Lower leg skin (tissue), 4 donors: ENCODE results near the gene ERCC6. TPM values are rescaled to one million over a fixed set of nuclear protein-coding genes. Genes with fewer than 3 reads are reported as not detected.

Source experiments
- DNase-seq, 2 donors: peaks; one replicate each; pipeline ENCODE4 v3.0.0-alpha.2; 2019; ENCODE audit warnings: low spot score in 2 of 2
- H3K4me3 ChIP-seq: fragments of 200-600 bp; sonication (generic); 2 replicates; pipeline ENCODE4 v1.5.1; 2017; ENCODE audit warnings: mild to moderate bottlenecking, low read depth; ENCODE audit not compliant: poor library complexity, severe bottlenecking
- CTCF ChIP-seq, 3 donors: fragments of 450-650 bp; IDR thresholded peaks; one replicate each; pipeline ENCODE4 v1.5.1; 2016; ENCODE audit warnings: antibody characterized with exemption in 3 of 3, mild to moderate bottlenecking in 3 of 3, moderate library complexity in 2 of 3
- POLR2A ChIP-seq, 2 donors: fragments of 450-650 bp; IDR thresholded peaks; one replicate each; pipeline ENCODE4 v1.6.1; 2016 to 2017; ENCODE audit warnings: antibody characterized with exemption in 2 of 2, mild to moderate bottlenecking in 1 of 2, moderate library complexity in 1 of 2
- WGBS, 2 donors: methylation state at CpG; one replicate each; pipeline ENCODE4 v1.1.5; 2018; 5-methylcytosine and 5-hydroxymethylcytosine counted together
- intact Hi-C: fragments of 100-400 bp; cut with DNase I; formaldehyde crosslinking; loops from one replicate; pipeline ENCODE4 v1.15.0; 2023; ENCODE audit warnings: low total_unique reads
- total RNA-seq, 4 donors: library from RNA; depleted of rRNA; stranded (reverse); fragments of >200 nt; gene quantifications; one replicate each; pipeline ENCODE4 v1.1.0, GENCODE V29; 2016

ERCC6 gene
- total RNA-seq, 4 donors from 2014 or later: 22.7 to 29.7 (median 23.6) TPM

- H3K4me3 ChIP-seq: no peak overlapping the region
- DNase-seq: no peak
- WGBS, 2 donors: 41 to 48% methylated on average over 1 of the region's 1 CpG
- TF ChIP-seq CTCF (IDR thresholded peaks at IDR 0.05): no peak
- intact Hi-C loops: no loop called here
Observed at GRCh38 chr10:49500412-49500811, 38.5 kb downstream of the ERCC6 start.

- DNase-seq: no peak
- TF ChIP-seq POLR2A (IDR thresholded peaks at IDR 0.05) (no peak), CTCF (IDR thresholded peaks at IDR 0.05) (no peak)
- H3K4me3 ChIP-seq: no peak overlapping the region
- intact Hi-C loops: no loop called here
- WGBS, 2 donors: 84 to 85% methylated on average over 5 of the region's 5 CpGs
Observed at GRCh38 chr10:49499305-49499851, 39.5 kb downstream of the ERCC6 start.

DNA sequence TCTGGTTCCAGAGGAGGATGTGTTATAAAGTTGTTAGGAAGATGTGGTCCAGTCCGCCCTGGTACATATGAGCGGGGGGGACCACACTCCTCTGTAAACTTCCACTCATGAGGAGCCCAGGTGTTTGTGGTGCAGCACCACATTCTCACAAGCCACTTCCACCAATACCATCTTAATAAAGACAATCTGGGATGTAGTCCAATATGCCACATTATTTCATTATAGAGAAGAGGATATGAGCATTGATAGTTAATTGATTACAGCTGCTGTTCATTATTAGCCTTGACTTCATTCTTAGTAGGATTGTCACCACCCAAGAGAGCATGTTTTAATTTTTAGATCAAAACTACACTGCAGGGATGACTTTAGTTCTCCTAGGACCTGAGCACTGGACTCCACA lies 40.5 kb downstream of the ERCC6 start:
- TF ChIP-seq CTCF (IDR thresholded peaks at IDR 0.05) (no peak), POLR2A (IDR thresholded peaks at IDR 0.05) (no peak)
- H3K4me3 ChIP-seq: no peak overlapping the region
- WGBS, 2 donors: 86 to 89% methylated on average over 2 of the region's 2 CpGs
- DNase-seq: no peak
- intact Hi-C loops: no loop called here

- DNase-seq: no peak
- no peak overlapping the region for H3K4me3 ChIP-seq
- TF ChIP-seq POLR2A (IDR thresholded peaks at IDR 0.05): no peak
- TF ChIP-seq CTCF (IDR thresholded peaks at IDR 0.05): no peak
- intact Hi-C loops: no loop called here
- WGBS, 2 donors: 92 to 97% methylated on average over 2 of the region's 2 CpGs
Observed at GRCh38 chr10:49497358-49497757, 41.6 kb downstream of the ERCC6 start.

GRCh38 chr10:49488056-49488717 lies 50.7 kb downstream of the ERCC6 start:
- intact Hi-C loops: no loop called here
- TF ChIP-seq POLR2A (IDR thresholded peaks at IDR 0.05) (no peak), CTCF (IDR thresholded peaks at IDR 0.05) (no peak)
- no peak overlapping the region for H3K4me3 ChIP-seq
- 75 to 78% methylated on average over 8 of the region's 8 CpGs for WGBS, 2 donors
- no peak for DNase-seq

DNA sequence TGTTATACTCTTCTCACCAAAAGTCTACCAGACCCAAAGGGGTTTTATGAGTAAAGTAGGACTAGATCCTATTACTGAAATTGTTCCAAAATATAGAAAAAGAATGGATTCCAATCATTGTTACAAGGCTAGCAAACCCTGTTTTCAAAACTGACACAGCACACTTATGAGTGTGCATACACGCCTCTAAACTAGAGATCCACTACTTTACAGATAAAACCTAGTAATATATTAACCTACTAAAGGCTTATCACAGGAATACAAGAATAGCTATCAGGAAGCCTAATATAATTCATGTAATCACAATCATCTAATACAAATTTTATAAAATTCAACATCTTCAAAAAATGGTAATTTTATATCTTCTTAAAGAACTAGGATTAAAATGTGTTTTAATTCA lies 52.2 kb downstream of the ERCC6 start:
- no peak for TF ChIP-seq CTCF (IDR thresholded peaks at IDR 0.05)
- TF ChIP-seq POLR2A (IDR thresholded peaks at IDR 0.05): no peak
- 92 to 98% methylated on average over 1 of the region's 1 CpG for WGBS, 2 donors
- no peak overlapping the region for H3K4me3 ChIP-seq
- DNase-seq: no peak
- intact Hi-C loops: no loop called here
